Astrocyte (in vitro differentiated cells and primary cell): ENCODE results near the gene TARM1. TPM values are rescaled to one million over a fixed set of nuclear protein-coding genes. Genes with fewer than 3 reads are reported as not detected.
"Not testable (repeated sequence)": the region's sequence is repeated elsewhere in the genome, so short reads cannot be mapped to it uniquely, and the experiment has no call there.

Experiments
- DNase-seq: peaks from one replicate; pipeline ENCODE4 v3.0.0-alpha.2; 2010; ENCODE audit warnings: low read depth
- FAIRE-seq: peaks from 2 replicates; lab custom pipeline; 2011; peaks lifted over from hg19 to GRCh38; lab: Jason Lieb, UNC
- H2AFZ ChIP-seq: 2 replicates; pipeline ENCODE4 v1.6.0; 2012; ENCODE audit warnings: low read depth, low read length, inconsistent platforms
- H3K27ac ChIP-seq: 2 replicates; pipeline ENCODE4 v1.5.1; 2011; ENCODE audit warnings: low read depth, low read length, inconsistent platforms
- H3K27me3 ChIP-seq: 2 replicates; pipeline ENCODE4 v1.6.0; 2011; ENCODE audit warnings: low read length, inconsistent platforms; ENCODE audit not compliant: insufficient read depth
- H3K36me3 ChIP-seq: 2 replicates; pipeline ENCODE4 v1.5.1; 2011; ENCODE audit warnings: low read length, inconsistent platforms; ENCODE audit not compliant: insufficient read depth
- H3K4me1 ChIP-seq: 2 replicates; pipeline ENCODE4 v1.5.1; 2011; ENCODE audit warnings: low read length, inconsistent platforms; ENCODE audit not compliant: insufficient read depth
- H3K4me2 ChIP-seq: 2 replicates; pipeline ENCODE4 v1.6.0; 2012; ENCODE audit warnings: low read length, inconsistent platforms
- H3K4me3 ChIP-seq: 2 replicates; pipeline ENCODE4 v1.5.1; 2011; ENCODE audit warnings: low read depth, mild to moderate bottlenecking, low read length, inconsistent platforms; ENCODE audit not compliant: insufficient read depth
- H3K79me2 ChIP-seq: 2 replicates; pipeline ENCODE4 v1.6.0; 2012; ENCODE audit warnings: mild to moderate bottlenecking, low read length, inconsistent platforms; ENCODE audit not compliant: insufficient read depth
- H3K9ac ChIP-seq: 2 replicates; pipeline ENCODE4 v1.6.0; 2012; ENCODE audit warnings: mild to moderate bottlenecking, low read length, inconsistent platforms
- H3K9me3 ChIP-seq: 2 replicates; pipeline ENCODE4 v1.5.1; 2012; ENCODE audit warnings: low read depth, mild to moderate bottlenecking, low read length, inconsistent platforms; ENCODE audit not compliant: insufficient read depth
- H4K20me1 ChIP-seq: 2 replicates; pipeline ENCODE4 v1.6.0; 2012; ENCODE audit warnings: low read length, inconsistent platforms; ENCODE audit not compliant: insufficient read depth
- H3K27ac Mint-ChIP-seq: one replicate; pipeline ENCODE4 v1.8.0; 2021; ENCODE audit warnings: mild to moderate bottlenecking, mixed read lengths; ENCODE audit not compliant: unreplicated experiment
- H3K27me3 Mint-ChIP-seq: one replicate; pipeline ENCODE4 v1.8.0; 2021; ENCODE audit warnings: low read depth, mixed read lengths; ENCODE audit not compliant: unreplicated experiment
- H3K36me3 Mint-ChIP-seq: one replicate; pipeline ENCODE4 v1.8.0; 2021; ENCODE audit warnings: low read depth, mixed read lengths; ENCODE audit not compliant: unreplicated experiment
- H3K4me1 Mint-ChIP-seq: one replicate; pipeline ENCODE4 v1.8.0; 2021; ENCODE audit warnings: low read depth, mixed read lengths; ENCODE audit not compliant: unreplicated experiment
- H3K4me3 Mint-ChIP-seq: one replicate; pipeline ENCODE4 v1.8.0; 2021; ENCODE audit warnings: mild to moderate bottlenecking, moderate library complexity, mixed read lengths; ENCODE audit not compliant: unreplicated experiment
- H3K9me3 Mint-ChIP-seq: one replicate; pipeline ENCODE4 v1.8.0; 2021; ENCODE audit warnings: mild to moderate bottlenecking, mixed read lengths; ENCODE audit not compliant: unreplicated experiment
- EZH2 ChIP-seq: IDR thresholded peaks from 2 replicates; pipeline ENCODE4 v1.6.1; 2012; ENCODE audit warnings: mild to moderate bottlenecking, low read length, inconsistent platforms; ENCODE audit not compliant: insufficient read depth
- total RNA-seq: library from RNA; stranded (reverse); gene quantifications from 2 replicates; pipeline ENCODE4 v1.2.1, GENCODE V29; 2021
- TF ChIP-seq, protein P1 (sequence below): IDR thresholded peaks from 2 replicates; pipeline ENCODE4 v1.5.1; 2011; ENCODE audit warnings: low read depth, mild to moderate bottlenecking, inconsistent platforms, low read length, moderate library complexity; ENCODE audit not compliant: insufficient read depth

Gene TARM1
- total RNA-seq, 1 donor from 2014 or later: not detected

DNA sequence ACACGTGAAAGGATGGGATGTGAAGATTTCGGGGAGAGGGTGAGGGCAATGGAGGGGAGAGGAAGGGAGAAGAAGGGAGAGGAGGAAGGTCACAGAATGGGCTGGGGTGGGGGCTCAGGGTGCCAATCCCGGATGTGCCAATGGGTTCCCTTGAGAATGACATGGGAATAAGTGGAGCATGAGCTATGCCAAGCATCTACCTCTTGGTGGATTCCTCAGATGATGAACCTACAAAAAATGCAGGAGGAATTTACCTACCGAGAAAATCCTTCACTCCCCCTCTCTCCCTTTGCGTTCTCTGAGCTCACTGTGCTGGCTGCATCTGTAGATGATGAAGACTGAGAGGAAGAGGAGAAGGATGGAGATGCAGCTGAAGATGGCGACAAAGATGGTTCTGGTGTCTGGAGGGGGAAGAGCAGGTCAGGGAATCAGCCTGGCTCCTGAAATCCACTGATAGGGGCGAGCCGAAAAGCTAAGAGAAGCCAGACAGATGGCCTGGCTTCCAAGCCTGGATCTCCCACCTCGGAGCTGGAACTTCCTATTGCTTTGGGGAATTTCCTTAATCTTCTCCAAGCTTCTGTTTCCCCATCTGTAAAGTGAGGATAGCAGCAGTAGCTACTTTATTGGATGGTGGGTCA lies 39.1 kb downstream of the TARM1 start:
- Histone ChIP-seq H4K20me1 (no peaks in the 10 kb centered on the region), H3K4me2 (no peak overlapping the region), H3K27ac (no peak overlapping the region), H3K36me3 (no peaks in the 10 kb centered on the region), H3K79me2 (no peaks in the 10 kb centered on the region), H3K4me3 (no peak overlapping the region), H3K4me1 (no peaks in the 10 kb centered on the region), H3K27me3 (no peaks in the 10 kb centered on the region), H3K9me3 (no peaks in the 10 kb centered on the region), H2AFZ (no peak overlapping the region), H3K9ac (no peak overlapping the region)
- H3K27me3 Mint-ChIP-seq: peaks cover 8% of the 10 kb centered on the region
- peaks cover 4% of the 10 kb centered on the region for H3K4me1 Mint-ChIP-seq
- DNase-seq (no peak), FAIRE-seq (no peak)
- no peak for TF ChIP-seq EZH2
- TF ChIP-seq, protein P1, sequence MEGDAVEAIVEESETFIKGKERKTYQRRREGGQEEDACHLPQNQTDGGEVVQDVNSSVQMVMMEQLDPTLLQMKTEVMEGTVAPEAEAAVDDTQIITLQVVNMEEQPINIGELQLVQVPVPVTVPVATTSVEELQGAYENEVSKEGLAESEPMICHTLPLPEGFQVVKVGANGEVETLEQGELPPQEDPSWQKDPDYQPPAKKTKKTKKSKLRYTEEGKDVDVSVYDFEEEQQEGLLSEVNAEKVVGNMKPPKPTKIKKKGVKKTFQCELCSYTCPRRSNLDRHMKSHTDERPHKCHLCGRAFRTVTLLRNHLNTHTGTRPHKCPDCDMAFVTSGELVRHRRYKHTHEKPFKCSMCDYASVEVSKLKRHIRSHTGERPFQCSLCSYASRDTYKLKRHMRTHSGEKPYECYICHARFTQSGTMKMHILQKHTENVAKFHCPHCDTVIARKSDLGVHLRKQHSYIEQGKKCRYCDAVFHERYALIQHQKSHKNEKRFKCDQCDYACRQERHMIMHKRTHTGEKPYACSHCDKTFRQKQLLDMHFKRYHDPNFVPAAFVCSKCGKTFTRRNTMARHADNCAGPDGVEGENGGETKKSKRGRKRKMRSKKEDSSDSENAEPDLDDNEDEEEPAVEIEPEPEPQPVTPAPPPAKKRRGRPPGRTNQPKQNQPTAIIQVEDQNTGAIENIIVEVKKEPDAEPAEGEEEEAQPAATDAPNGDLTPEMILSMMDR: no peak
- peaks cover 6% of the 10 kb centered on the region for H3K9me3 Mint-ChIP-seq
- H3K27ac Mint-ChIP-seq: peak overlapping the region; percentile 67
- no peaks in the 10 kb centered on the region for H3K36me3 Mint-ChIP-seq
- H3K4me3 Mint-ChIP-seq: peak overlapping the region; percentile 3

DNA sequence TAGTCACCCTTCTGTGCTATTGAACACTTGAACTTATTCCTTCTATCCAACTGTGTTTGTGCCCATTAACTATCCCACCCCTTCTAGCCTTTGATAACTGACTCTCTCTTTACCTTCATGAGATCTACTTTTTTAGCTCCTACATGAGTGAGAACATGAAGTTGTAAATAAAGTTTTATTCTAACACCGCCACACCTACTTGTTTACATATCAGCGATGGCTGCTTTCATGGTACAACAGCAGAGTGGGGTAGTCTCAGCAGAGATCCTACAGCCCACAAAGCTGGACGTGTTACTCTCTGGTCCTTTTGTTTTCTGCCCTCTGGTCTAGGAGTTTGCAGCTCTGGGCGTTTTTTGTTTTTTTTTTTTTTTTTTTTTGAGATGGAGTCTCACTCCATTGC lies 41.2 kb downstream of the TARM1 start:
- H3K36me3 Mint-ChIP-seq: no peaks in the 10 kb centered on the region
- H3K36me3 ChIP-seq: no peaks in the 10 kb centered on the region
- H3K79me2 ChIP-seq: no peaks in the 10 kb centered on the region
- H3K4me3 ChIP-seq: no peak overlapping the region
- H3K9me3 Mint-ChIP-seq: peaks cover 6% of the 10 kb centered on the region
- no peaks in the 10 kb centered on the region for H3K9me3 ChIP-seq
- no peak for TF ChIP-seq EZH2
- TF ChIP-seq, protein P1: no peak
- no peak overlapping the region for H3K4me3 Mint-ChIP-seq
- H3K4me2 ChIP-seq: no peak overlapping the region
- peaks cover 10% of the 10 kb centered on the region for H3K4me1 ChIP-seq
- FAIRE-seq (no peak), DNase-seq (no peak)
- H3K27ac Mint-ChIP-seq: no peak overlapping the region
- no peaks in the 10 kb centered on the region for H3K27me3 Mint-ChIP-seq
- no peak overlapping the region for H3K27ac ChIP-seq
- peaks cover 17% of the 10 kb centered on the region for H3K4me1 Mint-ChIP-seq
- no peak overlapping the region for H2AFZ ChIP-seq
- no peaks in the 10 kb centered on the region for H3K27me3 ChIP-seq
- H3K9ac ChIP-seq: no peak overlapping the region
- no peaks in the 10 kb centered on the region for H4K20me1 ChIP-seq

DNA sequence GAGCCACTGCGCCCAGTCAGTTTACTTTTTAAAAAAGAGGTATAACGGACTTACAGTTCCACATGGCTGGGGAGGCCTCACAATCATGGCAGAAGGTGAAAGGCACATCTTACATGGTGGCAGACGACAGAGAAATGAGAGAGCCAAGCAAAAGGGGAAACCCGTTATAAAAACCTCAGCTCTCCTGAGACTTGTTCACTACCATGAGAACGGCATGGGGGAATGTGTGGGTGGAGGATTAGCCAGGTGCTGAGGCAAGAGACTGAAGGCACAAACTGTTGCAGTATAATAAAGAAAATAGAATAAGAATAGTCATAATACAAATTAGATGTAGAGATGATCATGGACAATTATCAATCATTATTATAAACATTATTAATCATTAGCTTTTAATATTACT lies 44.6 kb downstream of the TARM1 start:
- not testable (repeated sequence) for H2AFZ ChIP-seq, DNase-seq, H3K4me2 ChIP-seq, H3K4me3 Mint-ChIP-seq, H3K27me3 ChIP-seq, H3K9me3 ChIP-seq, H3K9ac ChIP-seq, H3K9me3 Mint-ChIP-seq, H3K4me1 ChIP-seq, H3K27me3 Mint-ChIP-seq, H3K79me2 ChIP-seq, H3K4me3 ChIP-seq, H3K27ac ChIP-seq, H3K36me3 Mint-ChIP-seq, H4K20me1 ChIP-seq, H3K36me3 ChIP-seq, FAIRE-seq
- Mint-ChIP-seq H3K27ac (peak overlapping the region; percentile 34), H3K4me1 (peaks cover 15% of the 10 kb centered on the region)
